ENCODE measurements around the gene MORN1. TPM values are rescaled to one million over a fixed set of nuclear protein-coding genes. Genes with fewer than 3 reads are reported as not detected.

Gene MORN1
- total RNA-seq, 2 experiments from 2014 or later: 5.9 to 6.6 TPM

- ATAC-seq: no peak
- no peak for DNase-seq
- Mint-ChIP-seq H3K4me3 (no peak overlapping the region), H3K27ac (peak overlapping the region; percentile 30), H3K4me1 (ENCODE audit: low read depth) (peaks cover 7% of the 10 kb centered on the region), H3K9me3 (no peaks in the 10 kb centered on the region), H3K36me3 (ENCODE audit: low read depth) (peaks cover 20% of the 10 kb centered on the region), H3K27me3 (no peaks in the 10 kb centered on the region)
- ChIA-PET CTCF (interaction anchor here (0.8 kb wide), 1 partner anchor 16 kb away, joined by 3 read pairs; the partner anchor contains the start of gene MORN1), POLR2A (interaction anchor here (0.8 to 8.0 kb wide), 3 partner anchors 9 to 149 kb away, joined by 3 to 36 read pairs (median 4); partner anchors contain the start of gene TNFRSF14)
- intact Hi-C loops (cut with micrococcal nuclease): no loop called here
- no peak for TF ChIP-seq CTCF (IDR thresholded peaks at IDR 0.05)
Observed at GRCh38 chr1:2407166-2407990, 16.0 kb upstream of the MORN1 start.

GRCh38 chr1:2406451-2407041 lies 15.2 kb upstream of the MORN1 start:
- ChIA-PET POLR2A (interaction anchor here (8.0 kb wide), 1 partner anchor 8 kb away, joined by 36 read pairs; no protein-coding TSS in a partner anchor), CTCF (interaction anchor here (0.8 kb wide), 1 partner anchor 16 kb away, joined by 3 read pairs; the partner anchor contains the start of gene MORN1)
- Mint-ChIP-seq H3K4me1 (ENCODE audit: low read depth) (peaks cover 7% of the 10 kb centered on the region), H3K9me3 (no peaks in the 10 kb centered on the region), H3K27ac (no peak overlapping the region), H3K4me3 (no peak overlapping the region), H3K27me3 (no peaks in the 10 kb centered on the region), H3K36me3 (ENCODE audit: low read depth) (peaks cover 27% of the 10 kb centered on the region)
- ATAC-seq (no peak), DNase-seq (no peak)
- intact Hi-C loops (cut with micrococcal nuclease): no loop called here
- no peak for TF ChIP-seq CTCF (IDR thresholded peaks at IDR 0.05)

GRCh38 chr1:2405588-2406295 lies 14.4 kb upstream of the MORN1 start:
- H3K36me3 Mint-ChIP-seq (ENCODE audit: low read depth): peaks cover 28% of the 10 kb centered on the region

GRCh38 chr1:2404890-2405511 lies 13.6 kb upstream of the MORN1 start:
- no peak for TF ChIP-seq CTCF (IDR thresholded peaks at IDR 0.05)
- peaks cover 28% of the 10 kb centered on the region for H3K36me3 Mint-ChIP-seq (ENCODE audit: low read depth)
- no peaks in the 10 kb centered on the region for H3K27me3 Mint-ChIP-seq
- H3K4me1 Mint-ChIP-seq (ENCODE audit: low read depth): peaks cover 6% of the 10 kb centered on the region
- intact Hi-C loops (cut with micrococcal nuclease): no loop called here
- ChIA-PET CTCF (no interaction called here), POLR2A (interaction anchor here (0.9 to 8.0 kb wide), 3 partner anchors 7 to 16 kb away, joined by 3 to 36 read pairs (median 6); partner anchors contain the start of genes MORN1 and RER1)
- H3K9me3 Mint-ChIP-seq: no peaks in the 10 kb centered on the region
- ATAC-seq (no peak), DNase-seq (no peak)
- no peak overlapping the region for H3K4me3 Mint-ChIP-seq
- no peak overlapping the region for H3K27ac Mint-ChIP-seq

More at GRCh38 chr1:2405588-2406295, 14.4 kb upstream of the MORN1 start:
- intact Hi-C loops (cut with micrococcal nuclease): no loop called here
- no peak overlapping the region for H3K4me3 Mint-ChIP-seq
- ChIA-PET POLR2A (interaction anchor here (2.3 to 8.0 kb wide), 2 partner anchors 8 to 13 kb away, joined by 6 to 36 read pairs; partner anchors contain the start of genes MORN1 and RER1), CTCF (no interaction called here)
- peaks cover 4% of the 10 kb centered on the region for H3K4me1 Mint-ChIP-seq (ENCODE audit: low read depth)
- no peaks in the 10 kb centered on the region for H3K9me3 Mint-ChIP-seq
- DNase-seq (no peak), ATAC-seq (no peak)
- no peak for TF ChIP-seq CTCF (IDR thresholded peaks at IDR 0.05)
- no peak overlapping the region for H3K27ac Mint-ChIP-seq
- H3K27me3 Mint-ChIP-seq: no peaks in the 10 kb centered on the region

Measured in activated CD8-positive, alpha-beta T cell treated with anti-CD3 and anti-CD28 coated beads for 36 hours (primary cell).